Muscle layer of duodenum (tissue), 2 donors: ENCODE results near the gene YPEL5.

Experiments used
- H3K27ac ChIP-seq: one replicate; pipeline ENCODE4 v1.7.0; 2013; ENCODE audit warnings: mild to moderate bottlenecking, low read length
- H3K27me3 ChIP-seq: one replicate; pipeline ENCODE4 v1.7.0; 2013; ENCODE audit warnings: low read depth, mild to moderate bottlenecking, control low read depth, low read length
- H3K36me3 ChIP-seq, 2 donors: one replicate each; pipeline ENCODE4 v1.7.0; 2013; ENCODE audit warnings: low read length in 2 of 2, control low read depth in 1 of 2, mild to moderate bottlenecking in 1 of 2; ENCODE audit not compliant: insufficient read depth in 2 of 2, control insufficient read depth in 1 of 2
- H3K4me1 ChIP-seq, 2 donors: one replicate each; pipeline ENCODE4 v1.7.0; 2013; ENCODE audit warnings: low read length in 2 of 2, mild to moderate bottlenecking in 2 of 2, control low read depth in 1 of 2, moderate library complexity in 1 of 2; ENCODE audit not compliant: insufficient read depth in 2 of 2, control insufficient read depth in 1 of 2
- H3K4me3 ChIP-seq, 2 donors: one replicate each; pipeline ENCODE4 v1.7.0; 2013; ENCODE audit warnings: low read length in 2 of 2, low read depth in 1 of 2, mild to moderate bottlenecking in 1 of 2
- H3K9me3 ChIP-seq, 2 donors: one replicate each; pipeline ENCODE4 v1.7.0; 2013; ENCODE audit warnings: low read length in 2 of 2, control low read depth in 1 of 2, mild to moderate bottlenecking in 1 of 2; ENCODE audit not compliant: control insufficient read depth in 1 of 2
- donor health status: healthy.

Gene YPEL5

DNA sequence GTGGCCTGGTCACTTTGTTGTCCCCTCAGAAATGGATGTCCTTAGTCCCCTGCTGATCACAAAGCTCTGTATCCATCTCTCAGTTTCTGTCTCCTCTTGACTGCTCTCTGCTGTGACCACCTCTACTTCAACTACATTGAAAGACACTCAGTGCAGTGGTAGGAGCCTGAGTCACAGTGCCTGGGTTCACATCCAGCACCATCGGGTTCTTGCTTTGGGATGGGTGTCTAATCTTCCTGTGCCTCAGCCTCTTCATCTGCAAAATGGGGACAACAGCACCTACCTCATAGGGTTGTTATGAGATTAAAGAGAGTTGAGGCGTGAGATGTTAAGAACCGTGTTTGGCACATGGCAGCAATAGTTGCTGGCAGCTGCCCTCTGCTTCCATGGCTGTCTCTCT, 30.6 kb downstream of the YPEL5 start:
- Histone ChIP-seq H3K4me1 (no peaks in the 10 kb centered on the region), H3K4me3 (no peak overlapping the region), H3K27me3 (no peaks in the 10 kb centered on the region), H3K36me3 (no peaks in the 10 kb centered on the region), H3K27ac (no peak overlapping the region), H3K9me3 (no peaks in the 10 kb centered on the region)

DNA sequence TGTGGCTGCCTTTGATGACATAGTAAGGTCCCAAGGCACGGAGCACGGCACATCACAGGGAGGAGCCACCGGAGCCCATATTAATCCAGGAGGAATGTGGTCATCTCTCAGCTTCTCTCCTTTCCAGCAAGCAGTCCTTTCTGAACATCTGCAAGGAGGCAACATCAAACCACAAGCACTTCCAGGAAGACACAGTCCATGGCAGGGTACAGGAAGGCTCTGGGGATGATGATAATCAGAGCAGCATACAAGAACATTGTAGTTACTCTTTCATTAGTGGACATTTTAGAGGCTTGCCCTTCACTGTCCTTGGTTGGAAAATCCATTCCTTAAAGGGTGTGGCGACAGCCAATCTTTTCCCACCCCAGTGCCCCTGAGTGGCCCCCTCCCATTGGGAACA, 31.1 kb downstream of the YPEL5 start:
- H3K9me3 ChIP-seq = no peaks in the 10 kb centered on the region
- H3K27ac ChIP-seq = no peak overlapping the region
- H3K4me3 ChIP-seq = no peak overlapping the region

DNA sequence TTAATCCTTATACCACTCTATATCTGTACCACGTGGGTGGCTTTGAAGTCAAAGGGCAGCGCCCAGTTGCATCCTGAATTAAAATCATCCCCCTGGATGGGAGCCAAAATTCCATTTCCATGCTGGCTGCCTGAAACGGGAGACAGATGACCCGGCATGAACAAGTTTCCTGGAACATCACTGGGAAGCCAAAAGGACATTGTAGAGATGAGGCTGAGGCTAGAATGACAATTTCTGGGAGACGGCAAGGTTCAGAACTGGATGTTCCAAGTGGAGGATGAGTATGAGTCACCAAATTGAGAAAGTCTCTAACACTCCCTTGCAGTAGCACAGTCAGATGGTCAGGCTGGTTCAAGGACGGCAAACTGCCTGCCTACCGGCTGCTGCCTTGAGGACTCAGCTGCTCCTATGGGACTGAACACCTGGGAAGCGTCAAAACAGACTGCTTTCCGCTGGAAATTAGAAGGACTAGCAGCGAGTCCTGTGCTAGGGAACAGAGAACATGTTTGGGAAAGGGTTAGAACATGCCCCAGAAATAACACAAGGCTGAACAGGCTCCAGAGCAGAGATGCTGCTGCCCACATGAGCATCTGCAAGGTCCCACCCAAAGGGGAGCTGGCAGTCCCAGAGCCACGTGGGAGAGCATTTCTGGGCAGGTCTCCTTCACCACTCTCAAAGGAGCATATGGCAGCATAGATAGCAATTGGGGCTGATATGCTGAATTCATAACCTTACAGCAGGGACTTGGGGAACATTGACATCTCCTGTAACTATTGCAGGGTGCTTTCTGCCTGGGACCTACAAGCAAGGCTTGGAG, 32.0 kb downstream of the YPEL5 start:
- no peaks in the 10 kb centered on the region for H3K4me1 ChIP-seq
- no peaks in the 10 kb centered on the region for H3K9me3 ChIP-seq
- no peak overlapping the region for H3K4me3 ChIP-seq
- no peaks in the 10 kb centered on the region for H3K36me3 ChIP-seq
- no peak overlapping the region for H3K27ac ChIP-seq
- H3K27me3 ChIP-seq = no peaks in the 10 kb centered on the region

More for the DNA sequence above, 31.1 kb downstream of the YPEL5 start:
- Histone ChIP-seq H3K27me3 (no peaks in the 10 kb centered on the region), H3K36me3 (no peaks in the 10 kb centered on the region), H3K4me1 (no peaks in the 10 kb centered on the region)

GRCh38 chr2:30179536-30179935, 32.7 kb downstream of the YPEL5 start:
- no peaks in the 10 kb centered on the region for H3K9me3 ChIP-seq
- H3K4me1 ChIP-seq = no peaks in the 10 kb centered on the region
- no peak overlapping the region for H3K27ac ChIP-seq
- H3K4me3 ChIP-seq = no peak overlapping the region
- no peaks in the 10 kb centered on the region for H3K36me3 ChIP-seq
- H3K27me3 ChIP-seq = no peaks in the 10 kb centered on the region

DNA sequence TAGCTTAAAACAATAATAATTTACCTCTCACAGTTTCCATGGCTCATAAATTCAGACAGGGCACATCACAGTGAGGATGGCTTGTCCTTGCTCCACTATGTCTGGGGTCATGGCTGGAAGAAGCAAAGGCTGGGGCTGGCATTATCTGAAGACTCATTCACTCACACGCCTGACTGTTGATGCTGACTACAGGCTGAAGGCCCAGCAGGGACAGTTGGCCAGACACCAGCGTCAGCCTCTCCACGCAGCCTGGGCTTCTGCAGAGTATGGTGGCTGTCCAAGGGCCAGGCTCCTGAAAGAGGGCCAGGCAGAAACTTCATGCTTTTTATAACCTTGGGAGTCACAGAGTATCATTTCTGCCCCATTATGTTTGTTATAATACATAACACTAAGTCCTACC, 33.4 kb downstream of the YPEL5 start:
- Histone ChIP-seq H3K4me3 (no peak overlapping the region), H3K4me1 (no peaks in the 10 kb centered on the region), H3K9me3 (no peaks in the 10 kb centered on the region), H3K36me3 (no peaks in the 10 kb centered on the region), H3K27me3 (no peaks in the 10 kb centered on the region), H3K27ac (no peak overlapping the region)

- Histone ChIP-seq H3K9me3 (no peaks in the 10 kb centered on the region), H3K36me3 (no peaks in the 10 kb centered on the region), H3K4me3 (no peak overlapping the region), H3K27ac (no peak overlapping the region), H3K4me1 (no peaks in the 10 kb centered on the region), H3K27me3 (no peaks in the 10 kb centered on the region)
Observed at GRCh38 chr2:30181176-30181575, 34.4 kb downstream of the YPEL5 start.

DNA sequence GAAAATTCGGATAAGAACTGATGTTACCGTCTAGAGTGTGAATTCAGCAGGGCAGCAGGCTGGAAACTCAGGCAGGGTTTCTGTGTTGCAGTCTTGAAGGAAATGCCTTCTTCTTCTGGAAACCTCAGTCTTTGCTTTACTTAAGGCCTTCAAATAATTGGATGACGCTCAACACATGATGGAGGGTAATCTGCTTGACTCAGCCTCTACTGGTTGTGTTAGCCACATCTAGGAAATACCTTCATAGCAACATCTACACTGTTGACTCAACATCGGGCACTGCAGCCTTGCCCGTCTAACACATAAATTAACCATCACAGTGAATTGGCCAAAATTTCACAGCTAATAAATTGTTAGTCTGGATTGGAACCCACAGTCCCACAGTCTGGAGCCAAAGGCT, 37.2 kb downstream of the YPEL5 start:
- Histone ChIP-seq H3K4me1 (no peaks in the 10 kb centered on the region), H3K27ac (no peak overlapping the region), H3K4me3 (no peak overlapping the region), H3K27me3 (no peaks in the 10 kb centered on the region), H3K36me3 (no peaks in the 10 kb centered on the region), H3K9me3 (no peaks in the 10 kb centered on the region)

DNA sequence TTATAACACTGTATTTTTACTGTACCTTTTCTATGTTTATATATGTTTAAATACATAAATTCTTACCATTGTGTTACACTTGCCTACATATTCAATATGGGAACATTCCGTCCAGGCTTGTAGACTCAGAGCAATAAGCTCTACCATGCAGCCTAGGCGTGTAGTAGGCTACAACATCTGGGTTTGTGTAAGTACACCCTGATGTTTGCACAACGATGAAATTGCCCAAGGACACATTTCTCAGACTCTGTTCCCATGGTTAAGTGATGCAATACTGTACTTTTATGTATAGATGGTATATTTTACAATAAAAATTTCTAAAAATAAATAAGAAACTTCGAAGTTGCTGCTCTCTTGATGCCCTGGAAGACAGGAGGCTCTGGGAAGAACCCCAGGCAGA, 38.4 kb downstream of the YPEL5 start:
- Histone ChIP-seq H3K9me3 (no peaks in the 10 kb centered on the region), H3K27me3 (no peaks in the 10 kb centered on the region), H3K36me3 (no peaks in the 10 kb centered on the region), H3K4me1 (no peaks in the 10 kb centered on the region), H3K4me3 (no peak overlapping the region), H3K27ac (no peak overlapping the region)

- no peaks in the 10 kb centered on the region for H3K4me1 ChIP-seq
- H3K4me3 ChIP-seq = no peak overlapping the region
- no peaks in the 10 kb centered on the region for H3K9me3 ChIP-seq
- H3K36me3 ChIP-seq = no peaks in the 10 kb centered on the region
- no peak overlapping the region for H3K27ac ChIP-seq
- no peaks in the 10 kb centered on the region for H3K27me3 ChIP-seq
Observed at GRCh38 chr2:30188292-30188691, 41.5 kb downstream of the YPEL5 start.

- Histone ChIP-seq H3K27me3 (no peaks in the 10 kb centered on the region), H3K4me1 (no peaks in the 10 kb centered on the region), H3K36me3 (no peaks in the 10 kb centered on the region), H3K4me3 (no peak overlapping the region), H3K27ac (no peak overlapping the region), H3K9me3 (no peaks in the 10 kb centered on the region)
Observed at GRCh38 chr2:30190637-30191036, 43.8 kb downstream of the YPEL5 start.

DNA sequence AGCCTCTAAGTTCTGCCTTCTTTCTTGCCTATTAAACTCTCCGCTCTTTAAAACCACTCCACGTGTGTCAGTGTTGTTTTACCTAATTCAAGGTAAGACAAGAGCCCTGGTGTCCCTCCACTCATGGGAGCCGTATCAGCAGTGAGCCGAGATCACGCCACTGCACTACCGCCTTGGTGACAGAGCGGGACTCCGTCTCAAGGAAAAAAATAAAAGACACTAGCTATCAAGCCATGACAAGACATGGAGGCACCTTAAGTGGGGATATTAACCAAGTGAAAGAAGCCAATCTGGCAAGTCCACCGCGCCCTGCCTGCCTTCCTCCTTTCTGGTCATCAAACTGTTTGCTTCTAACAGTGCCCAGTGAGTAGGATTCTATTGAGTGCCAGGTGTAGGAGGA, 44.3 kb downstream of the YPEL5 start:
- Histone ChIP-seq H3K4me3 (no peak overlapping the region), H3K27me3 (no peaks in the 10 kb centered on the region), H3K4me1 (no peaks in the 10 kb centered on the region), H3K27ac (no peak overlapping the region), H3K36me3 (no peaks in the 10 kb centered on the region), H3K9me3 (no peaks in the 10 kb centered on the region)

GRCh38 chr2:30191819-30192271, 45.0 kb downstream of the YPEL5 start:
- H3K27me3 ChIP-seq = no peaks in the 10 kb centered on the region
- no peaks in the 10 kb centered on the region for H3K4me1 ChIP-seq
- no peak overlapping the region for H3K27ac ChIP-seq

More at GRCh38 chr2:30191819-30192271, 45.0 kb downstream of the YPEL5 start:
- Histone ChIP-seq H3K36me3 (no peaks in the 10 kb centered on the region), H3K4me3 (no peak overlapping the region), H3K9me3 (no peaks in the 10 kb centered on the region)
